ENCODE data around the gene RPL4.

- TF ChIP-seq CTCF (conservative IDR thresholded peaks at IDR 0.05 in 1 of 2, IDR thresholded peaks at IDR 0.05 in 1 of 2; ENCODE audit: extremely low read depth in 1 of 2, insufficient read depth in 1 of 2, low read depth in 1 of 2, low read length in 2 of 2): no peak
- no peak for TF ChIP-seq EZH2 (IDR thresholded peaks at IDR 0.05; ENCODE audit: borderline replicate concordance, low read length)
These were observed 684 bp downstream of the RPL4 start for GRCh38 chr15:66503780-66504562.

All from mammary epithelial cell (primary cell).